LNCaP clone FGC (cell line): ENCODE results near the gene ARF5.
"Not testable (repeated sequence)": the region's sequence is repeated elsewhere in the genome, so short reads cannot be mapped to it uniquely, and the experiment has no call there.

Experiments
- DNase-seq: peaks from one replicate; pipeline ENCODE4 v3.0.0-alpha.2; 2011; ENCODE audit warnings: low read depth
- H3K4me3 ChIP-seq: 2 replicates; pipeline ENCODE4 v1.5.1; 2011; ENCODE audit warnings: mild to moderate bottlenecking, low read depth, low read length, control low read depth
- TF ChIP-seq, protein P1 (sequence below): IDR thresholded peaks from 2 replicates; pipeline ENCODE4 v1.5.1; 2012; ENCODE audit warnings: mild to moderate bottlenecking; ENCODE audit not compliant: control insufficient read depth, insufficient read depth; ENCODE audit errors: extremely low read depth

The ARF5 gene

GRCh38 chr7:127588019-127588696, at the start of gene ARF5:
Gene ARF5, plus strand, starts transcription at chr7:127588411. Its CDS starts 88 bp downstream, at chr7:127588499.
- no peak for DNase-seq
- TF ChIP-seq, protein P1, sequence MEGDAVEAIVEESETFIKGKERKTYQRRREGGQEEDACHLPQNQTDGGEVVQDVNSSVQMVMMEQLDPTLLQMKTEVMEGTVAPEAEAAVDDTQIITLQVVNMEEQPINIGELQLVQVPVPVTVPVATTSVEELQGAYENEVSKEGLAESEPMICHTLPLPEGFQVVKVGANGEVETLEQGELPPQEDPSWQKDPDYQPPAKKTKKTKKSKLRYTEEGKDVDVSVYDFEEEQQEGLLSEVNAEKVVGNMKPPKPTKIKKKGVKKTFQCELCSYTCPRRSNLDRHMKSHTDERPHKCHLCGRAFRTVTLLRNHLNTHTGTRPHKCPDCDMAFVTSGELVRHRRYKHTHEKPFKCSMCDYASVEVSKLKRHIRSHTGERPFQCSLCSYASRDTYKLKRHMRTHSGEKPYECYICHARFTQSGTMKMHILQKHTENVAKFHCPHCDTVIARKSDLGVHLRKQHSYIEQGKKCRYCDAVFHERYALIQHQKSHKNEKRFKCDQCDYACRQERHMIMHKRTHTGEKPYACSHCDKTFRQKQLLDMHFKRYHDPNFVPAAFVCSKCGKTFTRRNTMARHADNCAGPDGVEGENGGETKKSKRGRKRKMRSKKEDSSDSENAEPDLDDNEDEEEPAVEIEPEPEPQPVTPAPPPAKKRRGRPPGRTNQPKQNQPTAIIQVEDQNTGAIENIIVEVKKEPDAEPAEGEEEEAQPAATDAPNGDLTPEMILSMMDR = no peak
- peak within 1 kb of the TSS; percentile 96 for H3K4me3 ChIP-seq

DNA sequence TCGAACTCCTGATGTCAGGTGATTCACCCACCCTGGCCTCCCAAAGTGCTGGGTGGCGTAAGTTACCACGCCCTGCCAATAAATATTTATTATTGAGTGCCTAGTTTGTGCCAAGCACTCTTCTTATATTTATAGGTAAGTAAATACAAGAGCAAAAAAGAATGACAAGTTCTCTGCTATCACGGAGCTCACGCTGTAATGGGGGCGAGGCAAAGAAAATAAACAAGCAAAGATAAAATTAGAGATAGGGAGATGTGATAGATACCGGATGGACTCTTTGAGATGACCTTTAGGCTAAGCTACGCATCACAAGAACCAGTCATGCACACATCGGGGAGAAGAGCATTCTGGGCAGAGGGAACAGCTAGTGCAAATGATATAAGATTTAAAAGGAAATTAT, 49.1 kb upstream of the ARF5 start:
- DNase-seq = no peak
- TF ChIP-seq, protein P1 = no peak

GRCh38 chr7:127540461-127540860, 47.8 kb upstream of the ARF5 start:
- not testable (repeated sequence) for DNase-seq, H3K4me3 ChIP-seq

More for the DNA sequence above, 49.1 kb upstream of the ARF5 start:
- no peak overlapping the region for H3K4me3 ChIP-seq

- H3K4me3 ChIP-seq = no peak overlapping the region
- TF ChIP-seq, protein P1 = no peak
- DNase-seq = no peak
Measured at GRCh38 chr7:127541548-127541947, 46.7 kb upstream of the ARF5 start.

DNA sequence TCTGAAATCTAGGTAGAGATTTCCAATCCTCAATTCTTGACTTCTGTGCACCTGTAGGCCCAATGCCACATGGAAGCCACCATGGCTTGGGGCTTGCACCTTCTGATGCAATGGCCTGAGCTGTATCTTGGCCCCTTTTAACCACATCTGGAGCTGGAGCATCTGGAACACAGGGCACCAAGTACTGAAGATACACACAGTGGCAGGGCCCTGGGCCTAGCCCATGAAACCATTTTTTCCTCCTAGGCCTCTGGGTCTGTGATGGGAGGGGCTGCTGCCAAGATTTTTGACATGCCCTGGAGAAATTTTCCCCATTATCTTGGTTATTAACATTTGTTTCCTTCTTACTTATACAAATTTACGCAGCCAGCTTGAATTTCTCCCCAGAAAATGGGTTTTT, 41.9 kb upstream of the ARF5 start:
- H3K4me3 ChIP-seq = no peak overlapping the region
- DNase-seq = no peak
- TF ChIP-seq, protein P1 = no peak

DNA sequence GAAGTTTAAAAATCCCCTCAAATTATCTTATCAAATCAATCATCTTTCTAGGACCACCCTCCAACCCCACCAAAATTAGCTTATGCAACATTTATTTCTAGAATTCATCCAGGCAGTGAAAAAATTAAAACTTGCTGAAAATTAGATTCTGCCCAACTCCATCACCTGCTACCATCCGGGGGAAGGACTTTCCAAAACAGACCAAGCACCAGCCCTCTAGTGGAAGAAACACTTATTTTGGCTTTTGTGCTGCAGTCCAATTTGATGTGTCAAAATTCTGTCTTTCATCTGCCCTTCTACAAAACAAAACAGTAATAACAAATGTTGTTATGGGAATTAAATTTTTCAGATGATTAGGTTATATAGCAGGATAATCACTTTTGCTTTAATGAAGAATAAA, 38.0 kb upstream of the ARF5 start:
- TF ChIP-seq, protein P1 = 0 out of 2 replicates have a peak, but pooled peaks have one; percentile 28
- no peak for DNase-seq
- no peak overlapping the region for H3K4me3 ChIP-seq

GRCh38 chr7:127551941-127552340, 36.3 kb upstream of the ARF5 start:
- no peak overlapping the region for H3K4me3 ChIP-seq
- TF ChIP-seq, protein P1 = no peak
- no peak for DNase-seq
